Loucy (cell line): ENCODE data around the gene EIF2S3B.

Source experiments
- H2AFZ ChIP-seq: fragments of 200-600 bp; sonication (generic); 2 replicates; pipeline ENCODE4 v1.6.0; 2016; ENCODE audit warnings: antibody characterized with exemption, mild to moderate bottlenecking, low read length, moderate library complexity
- H3F3A ChIP-seq: fragments of 200-600 bp; 2 replicates; pipeline ENCODE4 v1.6.0; 2016; ENCODE audit warnings: antibody characterized with exemption, low read depth, mild to moderate bottlenecking
- H3K27me3 ChIP-seq: fragments of 200-600 bp; sonication (generic); 2 replicates; pipeline ENCODE4 v1.6.1; 2014; ENCODE audit warnings: low read length, mild to moderate bottlenecking; ENCODE audit not compliant: insufficient read depth, poor library complexity, severe bottlenecking
- H3K36me3 ChIP-seq: fragments of 200-600 bp; sonication (generic); 2 replicates; pipeline ENCODE4 v1.6.1; 2016; ENCODE audit warnings: low read length; ENCODE audit not compliant: insufficient read depth
- H3K4me1 ChIP-seq: fragments of 200-600 bp; sonication (generic); 2 replicates; pipeline ENCODE4 v1.5.1; 2014; ENCODE audit warnings: low read length, mild to moderate bottlenecking; ENCODE audit not compliant: insufficient read depth, poor library complexity, severe bottlenecking
- H3K4me2 ChIP-seq: fragments of 200-600 bp; sonication (generic); 2 replicates; pipeline ENCODE4 v1.6.0; 2014; ENCODE audit warnings: antibody characterized with exemption, low read length, low read depth, mild to moderate bottlenecking; ENCODE audit not compliant: poor library complexity, severe bottlenecking
- H3K4me3 ChIP-seq: fragments of 200-600 bp; sonication (generic); 2 replicates; pipeline ENCODE4 v1.5.1; 2014; ENCODE audit warnings: low read length, mild to moderate bottlenecking, mixed read lengths; ENCODE audit not compliant: poor library complexity, severe bottlenecking
- H3K79me2 ChIP-seq: fragments of 200-600 bp; sonication (generic); 2 replicates; pipeline ENCODE4 v1.6.1; 2014; ENCODE audit warnings: low read length; ENCODE audit not compliant: insufficient read depth
- H3K9ac ChIP-seq: fragments of 200-600 bp; sonication (generic); 2 replicates; pipeline ENCODE4 v1.6.0; 2014; ENCODE audit warnings: mild to moderate bottlenecking, low read depth, low read length, moderate library complexity; ENCODE audit not compliant: poor library complexity, severe bottlenecking
- H3K9me2 ChIP-seq: fragments of 200-600 bp; sonication (generic); replicated peaks from 2 replicates; pipeline ENCODE4 v1.6.1; 2016; ENCODE audit warnings: low read depth, low read length, mixed read lengths
- H3K9me3 ChIP-seq: fragments of 200-600 bp; sonication (generic); 2 replicates; pipeline ENCODE4 v1.6.1; 2014; ENCODE audit warnings: mild to moderate bottlenecking, antibody characterized with exemption, low read length, low read depth; ENCODE audit not compliant: insufficient read depth
- H4K20me1 ChIP-seq: fragments of 200-600 bp; sonication (generic); 2 replicates; pipeline ENCODE4 v1.6.0; 2014; ENCODE audit warnings: antibody characterized with exemption, low read length, mild to moderate bottlenecking; ENCODE audit not compliant: insufficient read depth, poor library complexity, severe bottlenecking
- CTCF ChIP-seq: fragments of 200-600 bp; sonication (generic); conservative IDR thresholded peaks from 2 replicates; pipeline ENCODE4 v1.5.1; 2014; ENCODE audit warnings: mild to moderate bottlenecking, antibody characterized with exemption, low read length
- EZH2phosphoT487 ChIP-seq: fragments of 200-600 bp; IDR thresholded peaks from 2 replicates; pipeline ENCODE4 v1.6.1; 2018; ENCODE audit warnings: antibody characterized with exemption, mild to moderate bottlenecking, moderate library complexity, borderline replicate concordance

Gene EIF2S3B

GRCh38 chr12:10554756-10555481 lies 49.2 kb downstream of the EIF2S3B start:
- Histone ChIP-seq H3K27me3 (no peaks in the 10 kb centered on the region), H3F3A (no peaks in the 10 kb centered on the region), H4K20me1 (no peaks in the 10 kb centered on the region), H3K9ac (no peak overlapping the region), H3K4me2 (peak overlapping the region; percentile 29), H3K79me2 (no peaks in the 10 kb centered on the region), H2AFZ (peak overlapping the region; percentile 19; the same call in 1 of the 2 replicates), H3K9me2 (no peaks in the 10 kb centered on the region), H3K9me3 (no peaks in the 10 kb centered on the region), H3K4me3 (no peak overlapping the region), H3K4me1 (peaks cover 37% of the 10 kb centered on the region), H3K36me3 (no peaks in the 10 kb centered on the region)
- TF ChIP-seq CTCF = no peak
- no peak for TF ChIP-seq EZH2phosphoT487

- no peak overlapping the region for H3K4me3 ChIP-seq
- H3K79me2 ChIP-seq = no peaks in the 10 kb centered on the region
- no peak for TF ChIP-seq EZH2phosphoT487
- no peak for TF ChIP-seq CTCF
- no peaks in the 10 kb centered on the region for H3K36me3 ChIP-seq
- no peaks in the 10 kb centered on the region for H4K20me1 ChIP-seq
- H3K4me2 ChIP-seq = no peak overlapping the region
- no peak overlapping the region for H3K9ac ChIP-seq
- no peaks in the 10 kb centered on the region for H3K9me2 ChIP-seq
- no peaks in the 10 kb centered on the region for H3K9me3 ChIP-seq
- H2AFZ ChIP-seq = no peak overlapping the region
- peaks cover 51% of the 10 kb centered on the region for H3K4me1 ChIP-seq
- no peaks in the 10 kb centered on the region for H3F3A ChIP-seq
- H3K27me3 ChIP-seq = no peaks in the 10 kb centered on the region
These were observed 51.6 kb downstream of the EIF2S3B start for GRCh38 chr12:10557329-10557728.

GRCh38 chr12:10557766-10558165 lies 52.1 kb downstream of the EIF2S3B start:
- TF ChIP-seq CTCF (no peak), EZH2phosphoT487 (no peak)
- Histone ChIP-seq H3K36me3 (no peaks in the 10 kb centered on the region), H3K27me3 (no peaks in the 10 kb centered on the region), H4K20me1 (no peaks in the 10 kb centered on the region), H3K4me2 (no peak overlapping the region), H3K4me3 (no peak overlapping the region), H3K9me3 (no peaks in the 10 kb centered on the region), H3K9ac (no peak overlapping the region), H2AFZ (no peak overlapping the region), H3K4me1 (peaks cover 51% of the 10 kb centered on the region), H3K9me2 (no peaks in the 10 kb centered on the region), H3F3A (no peaks in the 10 kb centered on the region), H3K79me2 (no peaks in the 10 kb centered on the region)
